HG03159 (cell line): Measurements from ENCODE around the gene BEAN1.

Experiments used
- ATAC-seq: cut with Tn5 transposase; IDR thresholded peaks from one replicate; pipeline ENCODE4 v1.9.1; 2021; ENCODE audit warnings: mild to moderate bottlenecking, moderate library complexity; ENCODE audit not compliant: unreplicated experiment

Gene BEAN1

GRCh38 chr16:66395806-66396555 lies 31.1 kb upstream of the BEAN1 start:
- ATAC-seq, result no peak

- ATAC-seq, result no peak
Measured at GRCh38 chr16:66397736-66398433, 29.2 kb upstream of the BEAN1 start.

GRCh38 chr16:66399031-66399430 lies 28.1 kb upstream of the BEAN1 start:
- no peak for ATAC-seq

- ATAC-seq, result no peak
Measured at GRCh38 chr16:66399930-66400329, 27.2 kb upstream of the BEAN1 start.

- no peak for ATAC-seq
Measured at GRCh38 chr16:66400503-66401380, 26.4 kb upstream of the BEAN1 start.

GRCh38 chr16:66401610-66402009 lies 25.5 kb upstream of the BEAN1 start:
- no peak for ATAC-seq

GRCh38 chr16:66402166-66402565 lies 24.9 kb upstream of the BEAN1 start:
- no peak for ATAC-seq

GRCh38 chr16:66402591-66403230 lies 24.4 kb upstream of the BEAN1 start:
- ATAC-seq, result no peak

- ATAC-seq, result no peak
Measured at GRCh38 chr16:66403531-66404145, 23.5 kb upstream of the BEAN1 start.

GRCh38 chr16:66405057-66405783 lies 21.9 kb upstream of the BEAN1 start:
- no peak for ATAC-seq

- ATAC-seq, result peak; percentile 88
Measured at GRCh38 chr16:66406534-66407221, 20.4 kb upstream of the BEAN1 start.

- ATAC-seq, result no peak
Measured at GRCh38 chr16:66408163-66409048, 18.7 kb upstream of the BEAN1 start.

- ATAC-seq, result no peak
Measured at GRCh38 chr16:66409156-66409555, 17.9 kb upstream of the BEAN1 start.

- no peak for ATAC-seq
Measured at GRCh38 chr16:66412182-66412581, 14.9 kb upstream of the BEAN1 start.

GRCh38 chr16:66414891-66415290 lies 12.2 kb upstream of the BEAN1 start:
- ATAC-seq, result no peak

- no peak for ATAC-seq
Measured at GRCh38 chr16:66416136-66416535, 11.0 kb upstream of the BEAN1 start.

GRCh38 chr16:66416939-66417700 lies 10.0 kb upstream of the BEAN1 start:
- ATAC-seq, result no peak
